Fibroblast of the aortic adventitia (primary cell): Measurements from ENCODE around the gene SELPLG. TPM values are rescaled to one million over a fixed set of nuclear protein-coding genes. Genes with fewer than 3 reads are reported as not detected.
A peak's percentile ranks its signal among the peaks of the same experiment; 100 is the strongest.

Experiments
- DNase-seq: peaks from one replicate; pipeline ENCODE4 v3.0.0-alpha.2; 2010; ENCODE audit warnings: low read depth
- H3K4me3 ChIP-seq: 2 replicates; pipeline ENCODE4 v1.5.1; 2011; ENCODE audit warnings: low read depth, mild to moderate bottlenecking, control low read depth, low read length, moderate library complexity
- total RNA-seq: library from RNA; depleted of rRNA; stranded (reverse); fragments of >200 nt; gene quantifications from 2 replicates; pipeline ENCODE4 v1.2.3, GENCODE V29; 2012; ENCODE audit warnings: low replicate concordance
- TF ChIP-seq, protein P1 (sequence below): IDR thresholded peaks from 2 replicates; pipeline ENCODE4 v1.5.1; 2011; ENCODE audit warnings: mild to moderate bottlenecking, low read length, control low read depth, inconsistent platforms; ENCODE audit not compliant: insufficient read depth

SELPLG gene
- total RNA-seq, 1 donor = 1.5 TPM

DNA sequence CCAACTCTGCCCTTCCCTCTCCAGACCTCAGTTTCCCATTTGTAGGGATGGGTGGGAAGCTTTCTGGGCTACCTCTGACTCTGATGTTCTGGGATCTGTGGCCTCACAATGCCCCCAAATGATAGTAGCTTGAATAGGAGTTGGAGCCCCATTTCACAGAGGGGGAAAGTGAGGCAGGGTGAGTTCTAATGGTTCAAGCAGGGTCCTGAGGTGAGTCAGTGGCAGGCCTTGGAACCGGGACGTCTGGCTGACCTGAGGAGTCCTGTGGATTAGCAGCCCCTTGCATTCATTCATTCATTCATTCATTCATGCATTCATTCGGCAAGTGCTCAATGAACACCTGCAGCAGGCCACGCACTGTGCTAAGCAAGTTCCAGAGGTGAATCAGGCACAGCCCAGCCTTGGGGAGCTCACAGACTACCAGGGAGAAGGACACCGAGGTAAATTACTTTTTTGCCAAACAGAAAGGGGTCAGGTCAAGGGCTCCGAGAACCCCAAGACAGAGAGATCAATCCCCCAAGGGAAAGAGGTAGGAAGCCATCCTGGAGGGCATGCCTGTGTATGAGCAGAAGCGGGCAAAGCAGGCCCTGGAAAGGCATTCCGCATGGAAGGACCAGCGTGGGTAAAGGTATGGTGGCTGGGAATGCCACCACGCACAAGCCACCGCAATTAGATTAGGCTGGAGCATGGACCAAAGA lies 35.0 kb downstream of the SELPLG start:
- H3K4me3 ChIP-seq = peak overlapping the region; percentile 93
- TF ChIP-seq, protein P1, sequence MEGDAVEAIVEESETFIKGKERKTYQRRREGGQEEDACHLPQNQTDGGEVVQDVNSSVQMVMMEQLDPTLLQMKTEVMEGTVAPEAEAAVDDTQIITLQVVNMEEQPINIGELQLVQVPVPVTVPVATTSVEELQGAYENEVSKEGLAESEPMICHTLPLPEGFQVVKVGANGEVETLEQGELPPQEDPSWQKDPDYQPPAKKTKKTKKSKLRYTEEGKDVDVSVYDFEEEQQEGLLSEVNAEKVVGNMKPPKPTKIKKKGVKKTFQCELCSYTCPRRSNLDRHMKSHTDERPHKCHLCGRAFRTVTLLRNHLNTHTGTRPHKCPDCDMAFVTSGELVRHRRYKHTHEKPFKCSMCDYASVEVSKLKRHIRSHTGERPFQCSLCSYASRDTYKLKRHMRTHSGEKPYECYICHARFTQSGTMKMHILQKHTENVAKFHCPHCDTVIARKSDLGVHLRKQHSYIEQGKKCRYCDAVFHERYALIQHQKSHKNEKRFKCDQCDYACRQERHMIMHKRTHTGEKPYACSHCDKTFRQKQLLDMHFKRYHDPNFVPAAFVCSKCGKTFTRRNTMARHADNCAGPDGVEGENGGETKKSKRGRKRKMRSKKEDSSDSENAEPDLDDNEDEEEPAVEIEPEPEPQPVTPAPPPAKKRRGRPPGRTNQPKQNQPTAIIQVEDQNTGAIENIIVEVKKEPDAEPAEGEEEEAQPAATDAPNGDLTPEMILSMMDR = no peak
- no peak for DNase-seq

DNA sequence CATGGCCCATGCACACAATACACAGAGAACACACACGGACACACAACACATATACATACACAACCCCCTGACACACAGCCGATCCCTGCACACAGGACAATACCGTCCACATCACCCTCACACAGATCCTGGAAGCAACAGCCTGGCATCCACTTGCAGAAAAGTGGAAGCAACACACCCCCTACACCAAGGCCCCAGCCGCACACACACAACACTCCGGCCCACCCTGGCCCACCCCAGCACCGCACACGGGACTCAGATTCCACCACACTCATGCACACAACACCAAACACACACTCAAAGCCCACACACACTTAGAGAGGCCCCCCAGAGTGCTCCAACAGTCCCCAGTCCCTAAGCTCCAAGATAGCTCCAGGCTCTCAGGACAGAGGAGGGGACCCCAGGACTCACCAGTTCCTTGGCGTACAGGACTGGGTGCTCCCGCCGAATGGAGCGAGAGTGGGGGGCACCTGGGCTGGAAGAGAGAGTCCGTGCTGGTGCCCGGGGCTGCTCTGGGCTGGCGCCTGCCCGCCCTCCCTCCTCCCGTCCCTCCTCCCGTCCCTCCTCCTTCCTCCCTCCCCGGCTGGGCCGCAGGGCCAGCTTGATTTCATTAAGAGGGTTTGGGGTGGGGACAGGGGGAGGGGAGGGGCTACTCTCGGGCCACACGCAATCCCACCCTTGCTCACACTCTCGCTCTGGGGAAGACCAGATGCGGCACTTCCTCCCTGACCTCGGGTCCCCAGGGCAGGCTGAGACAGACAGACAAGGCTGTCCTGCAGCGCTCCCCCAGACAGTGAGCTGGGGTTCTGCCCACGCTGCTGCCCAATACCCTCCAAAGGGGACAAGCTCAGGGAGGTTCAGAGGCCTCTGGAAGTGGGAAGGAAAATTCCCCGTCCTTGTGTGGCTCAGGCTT lies 35.9 kb downstream of the SELPLG start, which contains the start of gene TMEM119:
Gene TMEM119, minus strand, starts transcription at position 526 of the 913 bp plus-strand sequence. CDS start 5,701 bp downstream, outside the sequence.
- TF ChIP-seq, protein P1 = no peak
- peak; percentile 77 for DNase-seq
- H3K4me3 ChIP-seq = peak within 1 kb of the TSS; percentile 93

DNA sequence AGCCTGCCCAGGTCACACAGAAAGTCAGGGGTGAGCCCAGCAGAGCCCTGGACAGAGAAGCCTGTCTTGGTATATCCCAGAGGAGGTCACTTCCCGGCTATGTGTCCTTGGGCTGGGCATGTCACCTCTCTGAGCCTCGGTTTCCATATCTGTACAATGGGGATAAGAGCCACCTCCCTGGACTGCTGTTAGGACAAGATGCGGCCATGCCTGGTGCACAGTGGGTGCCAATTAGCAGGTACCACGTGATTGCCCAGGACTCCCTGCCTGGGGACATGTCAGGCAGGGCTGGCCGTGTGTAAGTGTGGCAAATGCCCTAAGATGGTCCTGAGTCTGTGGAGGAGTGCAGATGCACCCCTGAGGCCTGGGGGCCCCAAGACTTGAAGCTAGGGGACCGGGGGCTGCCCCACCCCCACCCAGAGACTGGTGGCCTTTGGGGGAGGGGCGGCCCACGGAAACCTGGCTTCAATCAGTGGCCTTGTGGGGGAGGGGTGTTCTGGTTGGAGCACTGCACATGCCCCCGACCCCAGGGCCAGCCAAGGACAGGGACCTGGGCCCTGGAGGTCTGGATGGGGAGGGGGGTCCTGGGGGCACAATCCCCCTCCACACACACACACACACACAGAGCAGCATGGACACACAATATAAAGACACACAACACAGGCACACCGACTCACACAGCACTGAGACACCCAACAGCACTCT lies 36.7 kb downstream of the SELPLG start:
- TF ChIP-seq, protein P1 = no peak
- DNase-seq = no peak

DNA sequence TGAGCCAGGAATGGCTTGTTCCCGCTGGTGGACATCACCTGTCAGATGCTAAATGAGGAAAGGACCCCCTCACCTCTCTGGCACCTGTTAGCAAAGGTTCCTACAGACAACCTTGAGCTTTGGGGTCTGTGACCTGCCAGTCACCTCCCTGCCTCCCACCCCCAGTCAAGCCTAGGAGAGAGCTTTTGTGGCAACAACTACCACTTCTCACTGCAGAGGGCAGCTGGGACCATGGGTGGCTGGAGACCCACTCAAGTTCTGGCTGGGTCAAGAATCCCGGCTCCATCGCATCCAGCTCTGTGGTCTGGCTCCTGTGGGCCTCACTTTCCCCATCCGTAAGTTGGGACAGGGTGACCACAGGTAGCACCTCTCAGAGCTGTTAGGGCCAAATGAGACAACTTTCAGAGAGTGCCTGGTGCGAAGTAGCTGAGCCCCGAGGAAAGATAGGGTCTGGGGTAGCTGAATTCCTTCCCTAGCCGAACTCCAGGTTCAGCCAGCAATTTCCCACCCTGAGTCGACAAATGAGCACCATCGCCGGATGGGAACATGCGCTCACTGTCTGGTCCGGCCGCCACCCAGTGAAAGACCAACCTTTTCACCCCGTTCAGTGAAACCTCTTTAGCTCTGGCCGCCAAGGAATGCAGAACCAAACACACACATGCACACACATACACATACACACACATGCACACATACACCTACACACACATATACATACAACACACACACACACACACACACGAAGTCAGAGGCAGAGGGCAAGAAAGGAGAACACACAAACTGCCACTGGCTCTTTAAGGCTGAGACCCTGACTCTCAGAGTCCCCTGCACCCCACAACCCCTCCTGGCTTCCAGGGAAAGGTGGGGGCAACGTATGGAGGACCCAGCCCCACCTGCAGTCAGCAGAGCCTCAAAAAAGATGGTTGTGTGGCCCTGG lies 37.7 kb downstream of the SELPLG start:
- H3K4me3 ChIP-seq = peak overlapping the region; percentile 93

More for the DNA sequence above, 36.7 kb downstream of the SELPLG start:
- H3K4me3 ChIP-seq = peak overlapping the region; percentile 93

DNA sequence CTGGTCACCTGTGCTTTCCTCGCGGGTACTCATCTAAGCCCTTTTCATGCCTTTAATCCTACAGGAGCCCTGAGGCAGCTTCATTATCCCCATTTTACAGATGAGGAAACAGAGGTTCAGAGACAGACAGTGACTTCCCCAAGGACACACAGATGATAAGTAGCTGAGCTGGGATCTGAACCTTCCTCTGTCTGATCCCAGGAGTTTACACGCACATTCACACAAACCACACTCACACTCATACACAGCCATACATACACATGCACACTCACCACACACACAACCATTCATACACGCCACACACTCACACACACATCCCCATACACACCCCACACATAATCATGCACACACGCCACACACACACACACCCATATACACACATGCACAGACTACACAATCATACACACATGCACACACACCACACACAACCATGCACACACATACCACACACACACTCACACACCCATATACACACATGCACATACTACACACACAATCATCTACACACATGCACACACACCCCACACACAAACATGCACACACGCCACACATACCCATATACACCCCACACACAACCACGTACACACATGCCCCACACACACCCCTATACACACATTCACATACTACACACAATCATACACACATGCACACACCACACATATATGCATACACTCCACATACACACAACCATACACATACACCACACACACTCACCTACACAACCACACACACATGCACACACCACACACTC lies 38.6 kb downstream of the SELPLG start:
- no peak for DNase-seq
- H3K4me3 ChIP-seq = peak overlapping the region; percentile 93
- TF ChIP-seq, protein P1 = no peak

More for the DNA sequence above, 37.7 kb downstream of the SELPLG start:
- TF ChIP-seq, protein P1 = no peak
- DNase-seq = no peak
